DND-41 (cell line): ENCODE results near the gene SS18L1.

ENCODE experiments used
- ATAC-seq: fragments of 200-7000 bp; cut with Tn5 transposase; 3 replicates; pipeline ENCODE4 v1.9.1; 2021; ENCODE audit warnings: low read depth; ENCODE audit not compliant: insufficient read depth
- DNase-seq: peaks from one replicate; pipeline ENCODE4 v3.0.0-alpha.2; 2020
- H2AFZ ChIP-seq: 2 replicates; pipeline ENCODE4 v1.6.0; 2012; ENCODE audit warnings: low read depth, low read length
- H3K27ac ChIP-seq: 2 replicates; pipeline ENCODE4 v1.5.1; 2012; ENCODE audit warnings: low read length, inconsistent platforms
- H3K27me3 ChIP-seq: fragments of 200-600 bp; sonication (generic); 2 replicates; pipeline ENCODE4 v1.6.0; 2012; ENCODE audit warnings: low read length, mild to moderate bottlenecking, inconsistent platforms; ENCODE audit not compliant: insufficient read depth, poor library complexity
- H3K36me3 ChIP-seq: 2 replicates; pipeline ENCODE4 v1.5.1; 2012; ENCODE audit warnings: low read length, inconsistent platforms; ENCODE audit not compliant: insufficient read depth
- H3K4me1 ChIP-seq: 2 replicates; pipeline ENCODE4 v1.5.1; 2012; ENCODE audit warnings: mild to moderate bottlenecking, low read length; ENCODE audit not compliant: insufficient read depth
- H3K4me2 ChIP-seq: 2 replicates; pipeline ENCODE4 v1.6.0; 2012; ENCODE audit warnings: mild to moderate bottlenecking, moderate library complexity, low read length, inconsistent platforms; ENCODE audit not compliant: insufficient read depth
- H3K4me3 ChIP-seq, 2 experiments: fragments of 200-600 bp in 1 of 2; shearing (Covaris generic) in 1 of 2; 2 replicates each; pipeline ENCODE4 v1.5.1; 2012 to 2016; ENCODE audit warnings: inconsistent platforms in 2 of 2, low read length in 2 of 2, mild to moderate bottlenecking in 2 of 2, low read depth in 1 of 2, moderate library complexity in 1 of 2
- H3K79me2 ChIP-seq: 2 replicates; pipeline ENCODE4 v1.6.0; 2012; ENCODE audit warnings: low read length, inconsistent platforms; ENCODE audit not compliant: insufficient read depth
- H3K9ac ChIP-seq: 2 replicates; pipeline ENCODE4 v1.6.0; 2012; ENCODE audit warnings: low read depth, mild to moderate bottlenecking, inconsistent platforms, low read length, moderate library complexity
- H3K9me3 ChIP-seq: 2 replicates; pipeline ENCODE4 v1.5.1; 2012; ENCODE audit warnings: low read length, moderate library complexity, mild to moderate bottlenecking, inconsistent platforms; ENCODE audit not compliant: insufficient read depth, severe bottlenecking
- H4K20me1 ChIP-seq: 2 replicates; pipeline ENCODE4 v1.6.0; 2012; ENCODE audit warnings: low read length; ENCODE audit not compliant: insufficient read depth
- CTCF ChIP-seq: IDR thresholded peaks from 2 replicates; pipeline ENCODE4 v1.5.1; 2012; ENCODE audit warnings: borderline replicate concordance, low read length, moderate library complexity, mild to moderate bottlenecking; ENCODE audit not compliant: poor library complexity, severe bottlenecking; ENCODE audit errors: extremely low read depth
- EZH2 ChIP-seq: IDR thresholded peaks from 3 replicates; pipeline ENCODE4 v1.6.1; 2012; ENCODE audit warnings: borderline replicate concordance, low read depth, mild to moderate bottlenecking, moderate library complexity, low read length, inconsistent platforms; ENCODE audit not compliant: severe bottlenecking

Gene SS18L1

GRCh38 chr20:62229667-62230066 lies 86.1 kb downstream of the SS18L1 start:
- Histone ChIP-seq H3K79me2 (no peaks in the 10 kb centered on the region), H3K4me2 (no peak overlapping the region), H3K9me3 (no peaks in the 10 kb centered on the region), H3K36me3 (no peaks in the 10 kb centered on the region), H3K4me3 (no peak overlapping the region), H3K27ac (no peak overlapping the region), H3K4me1 (no peaks in the 10 kb centered on the region), H3K9ac (no peak overlapping the region), H3K27me3 (peaks cover 3% of the 10 kb centered on the region), H2AFZ (no peak overlapping the region), H4K20me1 (peaks cover 32% of the 10 kb centered on the region)
- no peak for DNase-seq
- TF ChIP-seq CTCF (no peak), EZH2 (no peak)
- ATAC-seq, result no peak

- H4K20me1 ChIP-seq, result peaks cover 32% of the 10 kb centered on the region
- no peak overlapping the region for H2AFZ ChIP-seq
- H3K79me2 ChIP-seq, result no peaks in the 10 kb centered on the region
- H3K4me2 ChIP-seq, result no peak overlapping the region
- H3K27me3 ChIP-seq, result peaks cover 3% of the 10 kb centered on the region
- ATAC-seq (no peak), DNase-seq (no peak)
- no peaks in the 10 kb centered on the region for H3K9me3 ChIP-seq
- no peak overlapping the region for H3K4me3 ChIP-seq
- H3K36me3 ChIP-seq, result no peaks in the 10 kb centered on the region
- H3K4me1 ChIP-seq, result no peaks in the 10 kb centered on the region
- TF ChIP-seq EZH2, result no peak
- no peak for TF ChIP-seq CTCF
- no peak overlapping the region for H3K9ac ChIP-seq
- H3K27ac ChIP-seq, result no peak overlapping the region
Observed at GRCh38 chr20:62230276-62230675, 86.7 kb downstream of the SS18L1 start.

GRCh38 chr20:62230696-62231095 lies 87.1 kb downstream of the SS18L1 start:
- ATAC-seq, result no peak
- Histone ChIP-seq H2AFZ (no peak overlapping the region), H3K4me3 (no peak overlapping the region), H3K36me3 (no peaks in the 10 kb centered on the region), H3K79me2 (no peaks in the 10 kb centered on the region), H3K27me3 (peaks cover 3% of the 10 kb centered on the region), H3K27ac (no peak overlapping the region), H3K4me1 (no peaks in the 10 kb centered on the region), H3K9me3 (no peaks in the 10 kb centered on the region), H3K4me2 (no peak overlapping the region), H4K20me1 (peaks cover 29% of the 10 kb centered on the region), H3K9ac (no peak overlapping the region)
- TF ChIP-seq EZH2 (no peak), CTCF (no peak)
- no peak for DNase-seq

- no peak overlapping the region for H3K27ac ChIP-seq
- TF ChIP-seq CTCF, result no peak
- TF ChIP-seq EZH2, result no peak
- H3K27me3 ChIP-seq, result peaks cover 3% of the 10 kb centered on the region
- no peak overlapping the region for H2AFZ ChIP-seq
- no peak overlapping the region for H3K4me2 ChIP-seq
- no peaks in the 10 kb centered on the region for H3K9me3 ChIP-seq
- no peaks in the 10 kb centered on the region for H3K36me3 ChIP-seq
- no peak overlapping the region for H3K9ac ChIP-seq
- no peaks in the 10 kb centered on the region for H3K79me2 ChIP-seq
- no peak for DNase-seq
- peaks cover 25% of the 10 kb centered on the region for H4K20me1 ChIP-seq
- no peak overlapping the region for H3K4me3 ChIP-seq
- no peak for ATAC-seq
- H3K4me1 ChIP-seq, result no peaks in the 10 kb centered on the region
Observed at GRCh38 chr20:62231292-62231691, 87.7 kb downstream of the SS18L1 start.
